A172 (cell line): ENCODE results near the gene KIAA1958. TPM values are rescaled to one million over a fixed set of nuclear protein-coding genes. Genes with fewer than 3 reads are reported as not detected.

ENCODE experiments used
- DNase-seq: peaks from one replicate; pipeline ENCODE4 v3.0.0-alpha.2; 2015; ENCODE audit warnings: low spot score
- total RNA-seq: library from RNA; depleted of rRNA; stranded (reverse); fragments of >200 nt; shearing (Covaris generic); gene quantifications from 2 replicates; pipeline ENCODE4 v1.2.3, GENCODE V29; 2014

The KIAA1958 gene
- total RNA-seq, 1 experiment from 2014 or later: 1.2 TPM

- no peak for DNase-seq
Observed at GRCh38 chr9:112530751-112531205, 44.2 kb downstream of the KIAA1958 start.

DNA sequence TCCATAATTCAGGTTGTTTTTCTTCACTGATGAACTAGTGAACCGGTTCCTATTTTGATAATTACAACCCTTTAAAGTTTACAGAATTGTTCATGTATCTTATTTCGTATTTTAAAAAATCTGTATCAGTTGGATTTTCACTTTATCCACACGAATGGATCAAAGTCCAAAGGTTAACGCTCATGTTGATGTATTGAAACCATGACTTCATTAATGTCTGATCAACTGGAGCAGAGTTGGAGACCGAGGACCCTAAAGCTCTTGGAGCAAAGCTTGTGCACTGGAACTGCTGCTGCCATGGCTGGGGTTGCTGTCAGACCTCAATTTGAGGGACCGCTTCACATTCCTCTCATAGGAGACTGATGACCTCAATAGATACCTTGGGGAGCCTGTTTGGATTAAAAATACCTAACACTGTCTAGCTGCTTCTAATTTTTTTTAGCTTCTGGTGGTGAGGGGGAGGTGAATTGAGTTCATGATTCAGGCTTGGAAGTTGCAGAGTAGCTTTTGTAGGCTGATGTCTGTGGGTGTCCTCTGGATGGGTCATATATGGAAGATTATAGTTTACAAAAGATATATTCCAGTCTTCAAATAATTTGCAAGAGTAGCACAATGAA lies 45.1 kb downstream of the KIAA1958 start:
- DNase-seq: no peak

DNA sequence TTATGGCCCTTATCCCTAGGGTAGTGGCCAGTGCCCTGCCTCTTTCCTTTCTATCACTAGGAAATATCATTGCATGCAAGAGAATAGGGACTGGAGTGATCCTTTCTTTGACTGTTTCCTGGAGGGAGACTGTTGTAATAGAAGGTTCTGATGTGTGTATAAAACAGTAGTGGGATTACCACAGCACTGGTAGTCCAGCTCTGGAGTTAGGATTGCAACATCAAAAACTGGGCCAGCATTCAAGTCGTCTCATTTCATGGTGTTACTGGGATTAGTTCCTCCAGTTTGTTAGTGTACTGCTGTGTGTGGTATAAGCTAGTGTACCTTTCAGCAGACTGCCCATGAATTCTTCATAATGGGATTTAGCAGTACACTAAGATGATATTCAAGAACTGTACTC lies 45.8 kb downstream of the KIAA1958 start:
- DNase-seq: no peak

DNA sequence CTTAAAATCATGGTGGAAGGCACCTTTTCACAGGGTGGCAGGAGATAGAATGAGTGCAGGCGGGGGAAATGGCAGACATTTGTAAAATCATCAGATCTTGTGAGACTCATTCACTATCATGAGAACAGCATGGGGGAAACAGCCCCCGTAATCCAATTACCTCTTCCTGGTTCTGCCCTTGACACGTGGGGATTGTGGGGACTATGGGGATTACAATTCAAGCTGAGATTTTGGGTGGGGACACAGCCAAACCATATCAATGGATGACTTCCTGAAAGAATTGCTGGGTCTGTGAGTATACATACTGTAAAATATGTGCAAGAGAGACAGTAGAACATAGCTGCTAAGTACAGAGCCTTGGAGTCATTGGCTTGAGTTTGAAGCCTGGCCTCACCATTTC lies 47.0 kb downstream of the KIAA1958 start:
- DNase-seq: no peak

GRCh38 chr9:112535301-112535700 lies 48.7 kb downstream of the KIAA1958 start:
- DNase-seq: no peak

DNA sequence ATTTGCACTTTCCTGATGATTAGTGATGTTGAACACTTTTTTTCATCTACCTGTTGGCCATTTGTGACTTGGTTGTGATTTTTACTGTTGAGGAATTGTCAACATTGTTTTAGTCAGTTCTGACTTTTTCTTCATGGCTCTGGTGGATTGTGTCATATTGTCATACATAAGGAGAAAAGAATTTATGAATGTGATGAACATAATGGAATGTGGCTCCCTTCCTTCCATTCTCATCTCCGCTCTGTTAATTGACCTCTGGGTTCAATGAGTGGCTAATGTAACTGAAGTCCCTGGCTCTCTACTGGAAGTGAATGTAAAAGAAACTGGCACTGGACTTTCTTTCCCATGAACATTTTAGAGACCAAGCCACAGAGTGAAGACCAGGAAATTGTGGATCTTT lies 49.2 kb downstream of the KIAA1958 start:
- no peak for DNase-seq

GRCh38 chr9:112537561-112537960 lies 50.9 kb downstream of the KIAA1958 start:
- no peak for DNase-seq

GRCh38 chr9:112540800-112541199 lies 54.2 kb downstream of the KIAA1958 start:
- DNase-seq: no peak

- DNase-seq: no peak
Observed at GRCh38 chr9:112541685-112542084, 55.1 kb downstream of the KIAA1958 start.

- no peak for DNase-seq
Observed at GRCh38 chr9:112542593-112543292, 56.1 kb downstream of the KIAA1958 start.

GRCh38 chr9:112544477-112544876 lies 57.9 kb downstream of the KIAA1958 start:
- DNase-seq: no peak

- no peak for DNase-seq
Observed at GRCh38 chr9:112545237-112545636, 58.6 kb downstream of the KIAA1958 start.

DNA sequence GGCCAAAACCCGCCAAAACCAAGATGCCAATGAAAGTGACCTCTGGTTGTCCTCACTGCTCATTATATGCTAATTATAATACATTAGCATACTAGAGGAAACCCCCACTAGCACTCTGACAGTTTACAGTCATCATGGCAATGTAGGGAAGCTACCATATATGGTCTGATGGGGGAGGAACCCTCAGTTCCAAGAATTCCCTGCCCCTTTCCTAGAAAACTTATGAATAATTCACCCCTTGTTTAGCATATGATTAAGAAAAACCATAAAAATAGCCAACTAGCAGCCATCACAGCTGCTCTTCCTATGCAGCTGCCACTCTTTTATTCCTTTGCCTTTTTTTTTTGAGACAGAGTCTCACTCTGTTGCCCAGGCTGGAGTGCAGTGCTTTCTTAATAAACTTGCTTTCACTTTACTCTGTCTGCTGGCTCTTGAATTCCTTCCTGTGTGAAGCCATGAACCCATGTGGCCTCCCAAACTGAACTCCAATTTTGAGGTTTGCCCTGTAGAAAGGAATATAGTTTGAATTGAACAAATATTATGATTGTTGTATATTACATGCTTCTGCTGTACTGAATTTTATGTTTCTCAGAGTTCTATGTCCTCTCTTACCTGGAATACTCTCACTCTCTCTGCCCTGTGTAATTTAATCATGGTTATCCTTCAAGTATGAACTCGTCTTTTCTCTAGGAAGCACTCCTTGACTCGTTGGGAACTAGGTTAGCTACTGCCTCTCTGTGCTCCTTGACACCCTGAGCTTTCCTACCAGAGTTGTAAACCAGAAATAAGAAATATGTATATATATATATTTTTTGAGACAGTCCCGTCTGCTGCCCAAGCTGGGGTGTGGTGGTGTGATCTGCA lies 59.8 kb downstream of the KIAA1958 start:
- no peak for DNase-seq

DNA sequence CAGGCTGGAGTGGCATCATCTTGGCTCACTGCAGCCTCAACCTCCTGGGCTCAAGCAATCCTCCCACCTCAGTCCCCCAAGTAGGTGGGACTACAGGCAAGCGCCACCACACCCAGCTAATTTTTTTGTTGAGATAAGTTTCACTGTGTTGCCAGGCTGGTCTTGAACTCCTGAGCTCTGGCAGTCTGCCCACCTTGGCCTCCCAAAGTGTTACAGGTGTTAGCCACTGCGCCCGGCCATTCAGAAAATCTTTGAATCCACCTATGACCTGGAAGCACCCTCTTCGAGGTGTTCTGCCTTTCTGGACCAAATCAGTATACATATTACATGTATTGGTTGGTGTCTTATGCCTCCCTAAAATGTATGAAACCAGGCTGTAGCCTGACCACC lies 61.4 kb downstream of the KIAA1958 start:
- no peak for DNase-seq

DNA sequence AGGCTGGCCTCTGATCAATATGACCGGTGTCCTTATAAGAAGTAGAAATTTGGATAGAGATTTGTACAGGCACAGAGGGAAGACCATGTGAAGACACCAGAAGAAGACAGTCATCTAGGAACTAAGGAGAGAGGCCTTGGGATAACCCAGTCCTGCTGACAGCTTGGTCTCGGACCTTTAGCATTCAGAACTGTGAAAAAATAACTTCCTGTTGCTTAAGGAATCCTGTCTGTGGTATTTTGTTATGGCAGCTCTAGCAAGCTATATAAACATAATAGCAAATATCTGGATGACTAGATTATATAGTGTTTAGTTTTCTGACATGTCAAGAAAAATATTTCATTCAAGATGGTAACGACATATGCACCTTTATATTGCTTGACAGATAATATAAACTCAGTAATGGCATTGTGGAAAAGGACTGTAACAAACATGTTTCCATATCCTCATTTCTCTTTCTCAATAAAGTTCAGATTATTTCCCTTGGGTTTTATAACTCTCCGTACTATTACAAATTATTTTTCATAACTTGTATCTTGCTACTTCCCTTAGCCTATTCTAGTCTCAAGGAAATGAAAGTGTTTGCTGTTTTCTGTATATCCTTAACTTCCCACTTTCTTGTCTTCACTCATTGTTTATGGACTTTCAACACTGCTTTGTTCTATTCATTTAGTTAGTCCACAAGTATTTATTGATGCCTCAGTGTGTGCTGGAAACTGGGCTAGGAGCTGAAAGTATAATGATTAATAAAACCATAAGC lies 62.4 kb downstream of the KIAA1958 start:
- DNase-seq: no peak

DNA sequence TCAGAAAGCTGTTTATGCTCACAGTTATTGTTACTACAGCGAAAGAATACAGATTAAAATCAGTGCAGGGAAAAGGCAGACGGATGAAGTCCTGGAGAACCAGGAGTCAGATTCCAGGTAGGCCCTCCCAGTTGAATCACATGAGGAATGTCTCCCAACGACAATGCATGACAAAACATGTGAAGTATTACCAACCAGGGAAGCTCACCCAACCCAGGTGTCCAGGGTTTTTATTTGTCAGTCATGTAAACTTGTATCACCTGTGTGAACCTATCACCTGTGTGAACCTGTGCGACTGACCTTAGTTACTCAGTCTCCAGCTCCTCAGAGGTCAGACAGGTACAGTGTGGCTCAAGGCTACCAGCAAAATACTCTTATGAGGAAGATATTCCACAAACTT lies 63.9 kb downstream of the KIAA1958 start:
- no peak for DNase-seq

DNA sequence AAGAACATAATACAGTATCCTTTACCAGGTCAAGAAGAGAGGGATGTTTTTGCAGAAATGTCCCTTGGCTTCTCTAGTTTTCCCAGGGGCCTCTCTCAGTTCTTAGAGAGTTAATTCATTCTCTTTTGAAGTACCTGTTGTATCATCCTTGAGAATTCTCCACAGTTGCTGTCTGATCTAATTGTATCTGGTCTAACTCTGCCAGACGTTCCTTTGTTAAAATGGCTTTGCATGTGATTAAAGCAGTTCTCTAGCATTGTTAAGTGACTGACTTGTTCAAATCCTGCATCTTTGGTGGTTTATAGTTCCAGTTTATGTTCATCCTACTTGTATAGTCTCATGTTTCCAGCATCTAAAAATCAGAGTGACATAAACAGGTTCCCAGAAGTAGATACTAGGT lies 65.0 kb downstream of the KIAA1958 start:
- DNase-seq: no peak

DNA sequence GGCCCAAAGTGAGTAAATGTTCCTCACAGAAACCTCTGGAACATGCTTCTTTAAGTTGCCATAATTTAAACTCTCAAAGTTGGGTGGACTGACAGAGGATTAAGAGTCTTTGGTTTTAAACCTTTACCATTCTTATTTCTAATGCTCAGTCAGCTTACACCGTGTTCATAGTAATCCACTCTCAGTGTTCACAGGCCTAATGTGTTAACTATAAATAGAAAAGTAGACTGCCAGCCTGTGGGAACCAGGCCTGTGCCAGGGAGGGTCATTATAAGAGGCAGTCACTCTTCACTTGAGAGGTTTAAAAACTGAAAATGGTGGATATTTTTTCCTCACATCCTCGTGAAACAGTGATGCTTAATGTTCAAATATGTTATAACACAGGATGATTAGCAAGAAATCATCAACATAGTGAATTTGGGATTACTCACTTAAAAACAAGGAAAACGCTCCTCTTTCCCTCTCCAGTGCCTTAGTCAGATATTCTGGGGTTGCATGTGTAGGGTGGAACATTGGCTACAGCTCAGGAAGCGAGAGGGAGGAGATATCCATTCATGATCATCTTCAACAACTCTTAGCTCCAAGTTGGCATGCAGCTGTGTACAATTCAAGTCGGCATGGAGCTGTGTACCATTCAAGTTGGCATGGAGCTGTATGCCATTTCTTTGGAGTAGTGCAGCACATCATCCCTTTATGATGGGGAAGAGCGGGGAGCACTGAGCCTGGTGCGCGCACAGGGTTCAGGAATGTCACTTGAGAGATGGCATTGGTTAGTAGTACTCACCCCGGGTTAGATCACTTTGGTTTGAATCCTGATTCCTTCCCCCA lies 65.8 kb downstream of the KIAA1958 start:
- no peak for DNase-seq

- no peak for DNase-seq
Observed at GRCh38 chr9:112553256-112553826, 66.7 kb downstream of the KIAA1958 start.

DNA sequence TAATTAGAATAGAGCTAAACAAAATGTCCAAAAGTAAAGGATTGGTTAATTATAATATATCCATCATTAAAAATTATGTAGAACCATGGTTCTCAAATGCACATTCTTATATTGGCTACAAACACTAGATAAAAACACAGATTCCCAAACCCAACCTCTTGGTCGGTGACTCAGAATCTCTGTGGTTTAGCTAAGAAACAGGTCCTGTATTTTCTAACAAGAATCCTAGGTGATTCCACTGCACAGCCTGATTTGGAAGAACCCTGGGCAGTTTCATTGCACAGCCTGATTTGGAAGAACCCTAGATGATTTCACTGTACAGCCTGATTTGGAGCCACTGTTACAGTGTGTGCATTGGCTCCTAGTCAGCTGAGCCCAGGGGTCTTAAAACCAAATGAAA lies 67.9 kb downstream of the KIAA1958 start:
- DNase-seq: peak; percentile 50
